KMS-11 (cell line): ENCODE results near the gene ZNF423.

Source experiments
- H2AFZ ChIP-seq: fragments of 200-600 bp; sonication (generic); 2 replicates; pipeline ENCODE4 v1.6.1; 2016; ENCODE audit warnings: antibody characterized with exemption, mixed run types, low read depth
- H3K27ac ChIP-seq: fragments of 200-600 bp; sonication (generic); 2 replicates; pipeline ENCODE4 v1.6.1; 2016; ENCODE audit warnings: mild to moderate bottlenecking, mixed run types
- H3K27me3 ChIP-seq: fragments of 200-600 bp; sonication (generic); 2 replicates; pipeline ENCODE4 v1.6.1; 2017; ENCODE audit warnings: mild to moderate bottlenecking, low read depth, mixed run types, moderate library complexity; ENCODE audit not compliant: insufficient read depth
- H3K36me3 ChIP-seq: fragments of 200-600 bp; sonication (generic); 2 replicates; pipeline ENCODE4 v1.6.1; 2017; ENCODE audit warnings: mild to moderate bottlenecking, mixed run types; ENCODE audit not compliant: insufficient read depth
- H3K4me1 ChIP-seq: fragments of 200-600 bp; sonication (generic); 2 replicates; pipeline ENCODE4 v1.6.1; 2016; ENCODE audit warnings: mild to moderate bottlenecking, low read depth, mixed run types; ENCODE audit not compliant: poor library complexity, severe bottlenecking
- H3K4me2 ChIP-seq: fragments of 200-600 bp; sonication (generic); 2 replicates; pipeline ENCODE4 v1.7.0; 2016; ENCODE audit warnings: mild to moderate bottlenecking, mixed run types
- H3K4me3 ChIP-seq: fragments of 200-600 bp; sonication (generic); IDR thresholded peaks from 2 replicates; pipeline ENCODE4 v1.6.1; 2017; ENCODE audit warnings: low read depth, low read length, mixed read lengths; ENCODE audit not compliant: insufficient read depth
- H3K79me2 ChIP-seq: fragments of 200-600 bp; sonication (generic); 2 replicates; pipeline ENCODE4 v1.6.1; 2016; ENCODE audit warnings: low read depth, mixed run types; ENCODE audit not compliant: insufficient read depth
- H3K9ac ChIP-seq: fragments of 200-600 bp; sonication (generic); 2 replicates; pipeline ENCODE4 v1.6.1; 2016; ENCODE audit warnings: mild to moderate bottlenecking, mixed run types
- H4K20me1 ChIP-seq: fragments of 200-600 bp; sonication (generic); 2 replicates; pipeline ENCODE4 v1.6.1; 2016; ENCODE audit warnings: mild to moderate bottlenecking, mixed run types; ENCODE audit not compliant: insufficient read depth
- CTCF ChIP-seq: fragments of 200-600 bp; sonication (generic); conservative IDR thresholded peaks from 2 replicates; pipeline ENCODE4 v1.6.1; 2017; ENCODE audit warnings: low read depth, mild to moderate bottlenecking, antibody characterized with exemption, low read length, moderate library complexity, mixed read lengths

The ZNF423 gene

GRCh38 chr16:49846800-49847199, 9.1 kb downstream of the ZNF423 start:
- H4K20me1 ChIP-seq = no peaks in the 10 kb centered on the region
- no peaks in the 10 kb centered on the region for H3K4me1 ChIP-seq
- no peak overlapping the region for H3K4me2 ChIP-seq

GRCh38 chr16:49844359-49844758, 11.6 kb downstream of the ZNF423 start:
- Histone ChIP-seq H3K79me2 (no peaks in the 10 kb centered on the region), H2AFZ (no peak overlapping the region), H3K36me3 (no peaks in the 10 kb centered on the region), H4K20me1 (no peaks in the 10 kb centered on the region), H3K9ac (no peak overlapping the region), H3K27me3 (no peaks in the 10 kb centered on the region; the same call in 1 of the 2 replicates), H3K4me2 (no peak overlapping the region), H3K4me3 (no peak overlapping the region), H3K4me1 (no peaks in the 10 kb centered on the region), H3K27ac (no peak overlapping the region)
- no peak for TF ChIP-seq CTCF

More at GRCh38 chr16:49846800-49847199, 9.1 kb downstream of the ZNF423 start:
- no peak overlapping the region for H3K9ac ChIP-seq
- no peak overlapping the region for H3K4me3 ChIP-seq
- H3K79me2 ChIP-seq = no peaks in the 10 kb centered on the region
- H3K27ac ChIP-seq = no peak overlapping the region
- no peak for TF ChIP-seq CTCF
- H3K36me3 ChIP-seq = no peaks in the 10 kb centered on the region
- no peak overlapping the region for H2AFZ ChIP-seq
- H3K27me3 ChIP-seq = peaks cover 5% of the 10 kb centered on the region; the same call in 1 of the 2 replicates

GRCh38 chr16:49843758-49844157, 12.2 kb downstream of the ZNF423 start:
- Histone ChIP-seq H3K36me3 (no peaks in the 10 kb centered on the region), H3K4me2 (no peak overlapping the region), H2AFZ (no peak overlapping the region), H3K4me1 (no peaks in the 10 kb centered on the region), H3K4me3 (no peak overlapping the region), H3K27me3 (no peaks in the 10 kb centered on the region), H3K27ac (no peak overlapping the region), H3K79me2 (no peaks in the 10 kb centered on the region), H4K20me1 (no peaks in the 10 kb centered on the region), H3K9ac (no peak overlapping the region)
- no peak for TF ChIP-seq CTCF

GRCh38 chr16:49842972-49843371, 12.9 kb downstream of the ZNF423 start:
- no peaks in the 10 kb centered on the region for H4K20me1 ChIP-seq
- no peak overlapping the region for H3K27ac ChIP-seq
- H3K79me2 ChIP-seq = no peaks in the 10 kb centered on the region
- H3K27me3 ChIP-seq = no peaks in the 10 kb centered on the region
- no peak overlapping the region for H3K4me2 ChIP-seq
- TF ChIP-seq CTCF = no peak
- H3K9ac ChIP-seq = no peak overlapping the region
- H2AFZ ChIP-seq = no peak overlapping the region
- H3K4me1 ChIP-seq = no peaks in the 10 kb centered on the region
- no peak overlapping the region for H3K4me3 ChIP-seq
- no peaks in the 10 kb centered on the region for H3K36me3 ChIP-seq
